ENCODE results near the gene ALDH5A1.
"Not testable (repeated sequence)": the region's sequence is repeated elsewhere in the genome, so short reads cannot be mapped to it uniquely, and the experiment has no call there.

The ALDH5A1 gene

GRCh38 chr6:24486065-24486464 lies 8.7 kb upstream of the ALDH5A1 start:
- no peak for DNase-seq (ENCODE audit: low spot score)

DNA sequence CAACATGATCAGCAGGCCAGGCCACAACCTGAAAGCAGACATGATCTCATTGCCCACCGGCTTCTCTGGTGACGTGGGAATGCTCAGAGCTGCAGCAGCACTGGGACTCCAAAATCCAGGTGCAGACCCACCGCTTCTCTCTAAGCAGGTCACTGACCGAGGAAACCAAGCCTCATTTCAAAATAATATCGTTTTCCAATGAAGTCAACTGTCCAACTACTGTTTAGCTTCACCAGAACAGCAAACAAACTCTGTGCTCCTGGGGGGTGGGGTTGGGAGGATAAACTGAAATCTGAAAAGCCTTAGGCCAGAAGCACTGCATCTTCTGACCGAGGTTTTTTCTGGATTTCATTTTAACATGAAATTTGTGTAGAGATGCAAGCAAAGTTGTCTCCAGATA lies 5.3 kb upstream of the ALDH5A1 start, which contains the start of gene GPLD1:
Gene GPLD1, minus strand, starts transcription at position 109 of the 400 bp plus-strand sequence. Its CDS starts 67 bp downstream, at position 42.
- DNase-seq (ENCODE audit: low spot score) = no peak

GRCh38 chr6:24489881-24490280 lies 4.9 kb upstream of the ALDH5A1 start:
- no peak for DNase-seq (ENCODE audit: low spot score)

DNA sequence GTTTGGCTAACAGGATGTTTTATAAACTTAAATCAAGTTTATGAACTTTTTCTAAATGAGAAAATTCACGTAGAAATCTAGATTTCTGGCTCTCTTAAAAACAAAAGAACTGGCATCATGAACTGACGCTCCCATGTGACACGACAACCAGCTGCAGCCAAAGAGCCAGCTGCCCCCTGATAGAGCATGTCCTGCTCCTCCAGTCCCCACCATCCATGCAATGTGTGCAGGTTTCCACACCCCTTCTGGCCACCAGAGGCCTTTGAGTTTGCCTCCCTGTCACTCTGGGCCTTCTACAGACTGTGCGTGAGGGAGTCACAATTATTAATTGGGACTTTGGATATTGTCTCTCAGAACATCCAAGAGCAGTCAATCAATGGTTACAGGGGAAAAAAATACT lies 3.8 kb upstream of the ALDH5A1 start:
- DNase-seq (ENCODE audit: low spot score) = no peak

DNA sequence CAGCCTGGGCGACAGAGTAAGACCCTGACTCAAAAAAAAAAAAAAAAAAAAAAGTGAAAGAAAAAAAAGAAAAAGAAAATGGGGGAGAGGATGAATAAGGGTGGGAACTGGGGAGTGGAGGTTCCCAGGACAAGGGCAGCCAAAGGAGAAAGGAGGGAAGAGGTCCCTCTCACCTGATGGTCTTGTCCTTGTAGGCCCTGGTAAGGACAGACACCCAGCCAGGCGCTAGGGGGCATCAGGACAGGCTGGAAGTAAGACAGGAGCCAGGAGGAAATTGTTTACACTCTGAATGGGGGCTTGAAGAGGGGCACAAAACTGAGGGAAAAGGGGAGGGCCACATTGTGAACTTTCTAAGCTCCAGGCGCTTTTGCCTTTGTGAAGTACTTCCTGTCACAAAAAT lies 2.3 kb upstream of the ALDH5A1 start:
- DNase-seq (ENCODE audit: low spot score) = no peak

GRCh38 chr6:24493945-24494820 lies 586 bp upstream of the ALDH5A1 start:
- no peak for DNase-seq (ENCODE audit: low spot score)

DNA sequence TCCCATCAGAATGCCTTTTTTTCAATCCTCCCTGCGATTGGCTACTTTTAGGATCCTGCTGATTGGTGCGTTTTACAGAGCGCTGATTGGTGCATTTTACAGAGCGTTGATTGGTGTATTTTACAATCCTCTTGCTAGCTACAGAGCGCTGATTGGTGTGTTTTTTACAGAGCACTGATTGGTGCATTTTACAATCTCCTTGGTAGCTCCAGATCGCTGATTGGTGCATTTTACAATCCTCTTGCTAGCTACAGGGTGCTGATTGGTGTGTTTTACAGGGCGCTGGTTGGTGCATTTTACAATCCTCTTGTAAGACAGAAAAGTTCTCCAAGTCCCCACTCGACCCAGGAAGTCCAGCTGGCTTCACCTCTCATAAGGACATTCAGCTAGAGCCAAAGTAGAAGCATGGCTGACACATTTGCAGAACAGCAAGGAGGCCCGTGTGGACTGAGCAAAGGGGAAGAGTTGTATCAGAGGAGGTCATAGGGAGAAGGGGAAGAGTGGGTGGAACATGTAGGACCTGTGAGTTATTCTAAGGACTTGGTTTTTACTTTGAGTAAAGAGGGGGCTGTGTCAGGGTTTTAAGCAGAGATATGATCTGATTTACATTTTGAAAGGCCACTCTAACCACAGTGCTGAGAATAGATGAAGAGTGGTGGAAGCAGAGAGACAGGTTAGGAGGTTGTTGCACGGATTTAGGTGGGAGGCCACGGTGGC lies 2.6 kb downstream of the ALDH5A1 start:
- DNase-seq (ENCODE audit: low spot score) = no peak

DNA sequence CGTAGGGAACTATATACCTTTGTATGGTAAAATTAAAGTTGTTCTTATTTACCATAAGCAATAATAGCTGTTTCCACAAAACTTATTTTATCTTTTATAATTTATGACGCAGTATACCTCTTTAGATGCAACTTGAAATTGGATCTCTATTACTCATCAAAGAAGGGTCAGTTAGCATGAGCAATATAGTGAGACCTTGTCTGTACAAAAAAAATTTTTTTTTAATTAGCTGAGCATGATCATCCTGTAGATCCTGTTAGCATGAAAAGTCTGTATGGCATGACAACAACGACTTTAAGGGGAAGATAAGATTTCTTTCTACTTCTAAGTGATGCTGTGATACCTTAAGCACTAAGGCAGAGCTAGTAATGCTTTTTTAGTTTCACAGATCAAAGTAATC lies 5.9 kb downstream of the ALDH5A1 start:
- DNase-seq (ENCODE audit: low spot score) = no peak

- DNase-seq (ENCODE audit: low spot score) = no peak
These were observed 6.6 kb downstream of the ALDH5A1 start for GRCh38 chr6:24501374-24501773.

DNA sequence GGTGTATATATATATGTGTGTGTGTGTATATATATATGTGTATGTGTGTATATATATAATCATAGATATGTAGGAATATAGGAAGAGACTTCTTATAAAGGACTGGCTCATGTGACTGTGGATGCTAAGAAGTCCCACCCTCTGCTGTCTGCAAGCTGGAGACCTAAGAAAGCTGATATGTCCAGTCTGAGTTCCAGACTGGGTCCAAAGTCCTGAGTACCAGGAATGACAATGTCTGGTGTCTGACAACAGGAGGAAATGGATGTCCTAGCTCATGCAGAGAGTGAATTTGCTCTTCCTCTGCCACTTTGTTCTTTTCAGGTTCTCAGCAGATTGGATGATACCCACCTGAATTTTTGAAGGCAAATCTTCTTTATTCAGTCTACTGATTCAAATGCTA lies 7.1 kb downstream of the ALDH5A1 start:
- DNase-seq (ENCODE audit: low spot score) = no peak

GRCh38 chr6:24504287-24504648 lies 9.5 kb downstream of the ALDH5A1 start:
- no peak for DNase-seq (ENCODE audit: low spot score)

GRCh38 chr6:24504649-24505586 lies 10.1 kb downstream of the ALDH5A1 start:
- DNase-seq (ENCODE audit: low spot score) = peak; percentile 43

- DNase-seq (ENCODE audit: low spot score) = no peak
These were observed 12.2 kb downstream of the ALDH5A1 start for GRCh38 chr6:24506814-24507520.

GRCh38 chr6:24511976-24512375 lies 17.2 kb downstream of the ALDH5A1 start:
- not testable (repeated sequence) for DNase-seq (ENCODE audit: low spot score)

DNA sequence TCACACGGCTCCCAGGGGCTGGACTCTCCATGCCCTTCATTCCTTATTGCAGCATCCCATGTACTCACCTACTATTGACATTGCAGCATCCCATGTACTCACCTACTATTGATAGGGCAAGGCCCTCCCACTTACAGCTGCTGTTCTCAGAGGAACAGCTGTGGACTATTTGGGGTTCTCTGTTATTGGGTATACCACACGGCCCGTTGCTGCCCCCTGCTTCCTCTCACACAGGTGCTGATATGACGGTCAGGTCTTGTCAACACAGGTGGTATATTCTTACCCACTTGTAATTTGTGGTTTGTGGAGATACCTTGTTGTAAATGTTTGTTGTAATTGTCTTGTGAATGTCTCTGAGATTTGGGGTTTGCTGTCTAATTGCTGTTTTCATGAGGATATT lies 18.8 kb downstream of the ALDH5A1 start:
- DNase-seq (ENCODE audit: low spot score) = no peak

DNA sequence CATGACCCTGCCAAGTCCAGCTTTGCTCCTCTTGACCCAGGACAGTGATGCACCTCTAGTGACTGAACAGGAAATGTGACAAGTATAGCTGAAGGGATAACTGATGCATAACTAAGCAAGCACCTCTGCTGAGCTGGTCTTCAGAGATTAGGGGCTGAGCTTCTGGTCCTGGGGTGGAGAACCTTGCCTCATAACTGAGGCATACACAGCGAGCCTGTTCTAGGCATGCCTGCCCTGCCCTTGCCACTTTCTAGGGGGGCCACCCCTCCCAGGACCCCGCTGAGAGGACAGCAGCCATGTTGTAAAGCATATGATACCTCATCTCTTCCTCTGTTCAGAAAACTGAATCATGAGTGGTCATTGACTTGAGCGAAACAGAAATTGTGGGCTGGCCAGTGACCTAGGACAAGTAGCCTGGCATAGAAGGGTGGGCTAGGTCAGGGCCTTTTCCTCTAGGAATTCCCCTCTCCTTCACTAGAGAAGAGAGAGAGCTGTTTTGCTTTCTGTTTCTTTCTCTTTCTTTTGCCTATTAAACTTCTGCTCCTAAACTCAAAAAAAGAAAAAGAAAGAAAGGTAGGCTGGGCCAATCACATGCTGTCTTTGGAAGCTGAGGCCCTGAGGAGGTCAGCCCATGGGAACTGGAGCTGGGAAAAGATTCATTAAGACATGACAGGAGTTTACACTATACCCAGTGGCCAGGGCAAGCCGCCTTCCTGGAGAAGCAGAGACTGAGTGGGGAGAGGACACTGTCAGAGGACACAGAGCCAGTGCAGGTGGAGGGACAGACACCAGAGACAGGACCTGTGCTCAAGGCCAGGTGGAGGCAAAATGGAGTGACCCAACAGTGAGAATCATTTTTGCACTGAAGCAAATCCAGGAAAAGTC lies 23.1 kb downstream of the ALDH5A1 start:
- DNase-seq (ENCODE audit: low spot score) = no peak

GRCh38 chr6:24520929-24521546 lies 26.3 kb downstream of the ALDH5A1 start:
- peak; percentile 26 for DNase-seq (ENCODE audit: low spot score)

- DNase-seq (ENCODE audit: low spot score) = no peak
These were observed 27.7 kb downstream of the ALDH5A1 start for GRCh38 chr6:24522228-24523176.

GRCh38 chr6:24524329-24524728 lies 29.6 kb downstream of the ALDH5A1 start:
- DNase-seq (ENCODE audit: low spot score) = no peak
